SJSA1 (cell line): ENCODE data around the gene NKTR. TPM values are rescaled to one million over a fixed set of nuclear protein-coding genes. Genes with fewer than 3 reads are reported as not detected.

ENCODE experiments used
- DNase-seq, 2 experiments: peaks; one replicate each; pipeline ENCODE4 v3.0.0-alpha.2; 2015 to 2020; ENCODE audit warnings: low spot score in 2 of 2, low read depth in 1 of 2
- H3K27ac ChIP-seq: fragments of 250-450 bp; sonication (Bioruptor Pico); 2 replicates; pipeline ENCODE4 v1.5.1; 2020; ENCODE audit warnings: mild to moderate bottlenecking, moderate library complexity
- H3K27me3 ChIP-seq: fragments of 250-450 bp; sonication (Bioruptor Pico); replicated peaks from 2 replicates; pipeline ENCODE4 v1.5.1; 2020; ENCODE audit warnings: mild to moderate bottlenecking, moderate library complexity
- H3K36me3 ChIP-seq: fragments of 250-450 bp; sonication (Bioruptor Pico); 2 replicates; pipeline ENCODE4 v1.5.1; 2020; ENCODE audit warnings: mild to moderate bottlenecking
- H3K4me1 ChIP-seq: fragments of 250-450 bp; sonication (Bioruptor Pico); replicated peaks from 2 replicates; pipeline ENCODE4 v1.6.1; 2021; ENCODE audit warnings: mild to moderate bottlenecking
- H3K4me3 ChIP-seq: fragments of 250-450 bp; sonication (Bioruptor Pico); 2 replicates; pipeline ENCODE4 v1.5.1; 2020; ENCODE audit warnings: mild to moderate bottlenecking
- H3K9me3 ChIP-seq: fragments of 250-450 bp; sonication (Bioruptor Pico); replicated peaks from 2 replicates; pipeline ENCODE4 v1.5.1; 2020; ENCODE audit warnings: mild to moderate bottlenecking
- total RNA-seq: library from RNA; depleted of rRNA; stranded (reverse); fragments of >200 nt; shearing (Covaris generic); gene quantifications from 2 replicates; pipeline ENCODE4 v1.2.3, GENCODE V29; 2014

Gene NKTR
- total RNA-seq, 1 experiment from 2014 or later = 33.7 TPM

DNA sequence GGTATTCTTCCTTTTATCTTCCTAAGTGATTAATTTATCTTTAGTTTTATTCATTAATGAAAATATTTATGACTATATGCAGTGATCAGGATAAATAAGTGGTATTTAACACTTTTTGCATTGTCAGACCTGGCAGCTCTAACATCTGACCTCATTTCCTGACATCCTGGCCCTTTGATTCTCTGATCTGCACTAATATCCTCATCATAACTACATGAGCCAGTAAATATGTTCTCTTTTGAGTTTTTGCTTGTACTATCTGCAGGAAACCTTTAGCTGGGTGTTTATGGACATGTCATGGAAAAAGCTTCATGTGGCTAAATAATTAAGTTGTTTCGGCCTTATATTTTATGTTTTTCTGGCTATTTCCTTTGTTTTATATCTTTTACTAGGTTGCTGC lies 10.5 kb downstream of the NKTR start:
- Histone ChIP-seq H3K27me3 (no peaks in the 10 kb centered on the region), H3K4me1 (no peaks in the 10 kb centered on the region), H3K27ac (no peak overlapping the region), H3K9me3 (no peaks in the 10 kb centered on the region), H3K4me3 (no peak overlapping the region), H3K36me3 (peaks cover 50% of the 10 kb centered on the region)
- no peak for DNase-seq

DNA sequence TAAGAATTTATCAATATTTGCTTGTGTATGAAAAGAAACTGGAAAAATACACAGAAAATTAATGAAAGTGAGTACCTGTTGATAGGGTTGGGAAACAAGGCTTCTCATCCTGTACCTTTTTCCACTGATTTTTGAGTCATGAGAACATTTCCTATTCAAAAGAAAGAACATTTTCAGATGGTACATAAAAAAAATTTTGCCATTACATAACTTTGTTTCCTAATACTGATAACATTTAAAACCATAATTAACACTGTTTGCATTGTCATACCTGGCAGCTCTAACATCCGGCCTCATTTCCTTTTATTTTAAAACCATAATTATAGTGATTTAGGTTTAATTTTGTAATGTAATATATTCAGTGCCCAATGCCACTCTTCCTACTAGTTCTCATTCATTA lies 11.7 kb downstream of the NKTR start:
- Histone ChIP-seq H3K4me3 (no peak overlapping the region), H3K27me3 (no peaks in the 10 kb centered on the region), H3K36me3 (peaks cover 44% of the 10 kb centered on the region), H3K4me1 (no peaks in the 10 kb centered on the region), H3K9me3 (no peaks in the 10 kb centered on the region), H3K27ac (no peak overlapping the region)
- no peak for DNase-seq

DNA sequence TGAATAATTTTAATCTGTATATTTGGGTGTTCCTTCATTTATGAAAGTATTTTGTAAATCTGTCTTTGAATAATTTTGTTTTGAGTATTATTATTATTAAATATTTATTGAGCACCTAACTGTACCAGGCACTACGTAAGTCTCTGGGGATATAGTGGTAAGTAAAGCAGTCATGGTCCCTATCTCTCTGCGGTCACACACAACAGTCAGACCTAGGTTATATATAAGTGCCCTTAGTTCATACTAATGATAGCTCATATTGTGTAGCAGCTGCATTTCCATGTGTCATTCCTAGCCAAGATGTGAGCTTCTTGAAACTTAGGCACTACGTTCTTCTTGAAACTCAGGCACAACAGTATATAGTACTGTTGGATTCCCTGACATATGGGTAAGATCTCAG lies 12.4 kb downstream of the NKTR start:
- H3K27me3 ChIP-seq = no peaks in the 10 kb centered on the region
- no peak for DNase-seq
- no peaks in the 10 kb centered on the region for H3K4me1 ChIP-seq
- peaks cover 40% of the 10 kb centered on the region for H3K36me3 ChIP-seq
- no peaks in the 10 kb centered on the region for H3K9me3 ChIP-seq
- no peak overlapping the region for H3K4me3 ChIP-seq
- H3K27ac ChIP-seq = no peak overlapping the region

DNA sequence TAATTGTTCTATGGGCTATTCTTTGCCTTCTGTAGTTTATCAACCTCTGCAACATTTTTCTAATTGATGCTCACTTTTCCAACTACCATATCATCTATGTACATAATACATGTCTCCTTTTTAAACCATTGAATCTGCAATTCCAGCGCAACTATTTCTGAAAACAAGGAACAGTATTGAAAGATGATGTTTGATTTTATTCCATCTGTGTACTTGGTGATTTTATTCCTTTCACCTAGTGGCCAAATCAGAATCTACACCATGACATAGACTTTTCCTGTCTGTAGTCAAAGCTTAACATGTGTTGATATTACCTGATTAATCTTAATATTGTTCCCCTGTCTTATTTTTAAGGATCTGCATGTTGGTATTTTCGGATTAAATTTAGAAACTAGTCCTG lies 13.0 kb downstream of the NKTR start:
- H3K27ac ChIP-seq = no peak overlapping the region
- no peaks in the 10 kb centered on the region for H3K4me1 ChIP-seq
- H3K27me3 ChIP-seq = no peaks in the 10 kb centered on the region
- no peak for DNase-seq
- no peak overlapping the region for H3K4me3 ChIP-seq
- peaks cover 35% of the 10 kb centered on the region for H3K36me3 ChIP-seq
- H3K9me3 ChIP-seq = no peaks in the 10 kb centered on the region

DNA sequence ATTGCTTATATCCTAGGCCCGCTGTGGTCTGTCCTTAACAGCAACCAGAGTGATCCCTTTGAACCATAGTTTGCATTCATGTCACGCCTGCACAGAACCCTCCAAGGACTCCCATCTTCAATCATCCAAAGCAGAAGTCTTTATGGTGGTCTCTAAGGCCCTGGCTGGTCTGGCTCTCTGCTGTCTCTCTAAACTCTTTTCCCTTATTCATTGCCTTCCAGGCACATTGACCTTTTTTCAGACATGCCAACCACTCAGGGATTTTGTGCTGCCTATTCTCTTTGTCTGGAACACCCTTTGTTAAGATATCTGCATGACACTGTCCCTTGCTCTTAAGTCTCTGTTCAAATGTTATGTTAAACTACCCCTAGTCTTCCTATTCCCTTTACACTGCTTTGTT lies 31.1 kb downstream of the NKTR start:
- H3K9me3 ChIP-seq = no peaks in the 10 kb centered on the region
- no peaks in the 10 kb centered on the region for H3K27me3 ChIP-seq
- H3K36me3 ChIP-seq = peaks cover 83% of the 10 kb centered on the region
- DNase-seq = no peak
- no peak overlapping the region for H3K4me3 ChIP-seq
- H3K4me1 ChIP-seq = 0 out of 2 replicates have a peak, but pooled peaks cover 6% of the 10 kb centered on the region
- H3K27ac ChIP-seq = no peak overlapping the region

DNA sequence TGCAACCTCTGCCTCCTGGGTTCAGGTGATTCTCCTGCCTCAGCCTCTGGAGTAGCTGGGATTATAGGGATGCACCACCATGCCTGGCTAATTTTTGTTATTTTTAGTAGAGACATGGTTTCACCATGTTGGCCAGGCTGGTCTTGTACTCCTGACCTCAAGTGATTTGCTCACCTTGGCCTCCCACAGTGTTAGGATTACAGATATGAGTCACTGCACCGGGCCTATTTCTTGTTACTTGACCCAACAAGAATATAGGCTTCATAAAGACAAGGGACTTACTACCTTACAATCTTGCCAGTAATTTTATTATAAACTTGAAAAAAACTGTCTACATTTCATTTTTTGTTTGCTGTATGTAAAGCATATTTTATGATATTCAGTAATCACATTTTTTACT lies 31.7 kb downstream of the NKTR start:
- 0 out of 2 replicates have a peak, but pooled peaks cover 6% of the 10 kb centered on the region for H3K4me1 ChIP-seq
- H3K4me3 ChIP-seq = no peak overlapping the region
- H3K9me3 ChIP-seq = no peaks in the 10 kb centered on the region
- H3K36me3 ChIP-seq = peaks cover 86% of the 10 kb centered on the region
- H3K27me3 ChIP-seq = no peaks in the 10 kb centered on the region
- no peak overlapping the region for H3K27ac ChIP-seq
- DNase-seq = no peak

DNA sequence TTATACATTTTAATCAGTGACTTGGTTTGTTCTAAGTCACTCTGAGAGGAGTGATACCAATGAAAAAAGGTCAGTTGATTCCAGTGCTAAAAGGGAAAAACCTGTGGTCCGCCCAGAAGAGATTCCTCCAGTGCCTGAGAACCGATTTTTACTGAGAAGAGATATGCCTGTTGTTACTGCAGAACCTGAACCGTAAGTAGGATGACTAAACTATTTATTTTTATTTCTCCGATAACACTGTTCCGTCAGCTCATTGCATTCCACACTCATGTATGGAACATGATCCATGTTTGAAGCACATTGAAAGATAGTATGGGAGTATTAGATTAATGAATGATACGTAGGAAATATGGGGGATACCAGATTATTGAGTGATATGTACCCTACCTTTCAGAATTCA lies 33.1 kb downstream of the NKTR start:
- Histone ChIP-seq H3K36me3 (peaks cover 89% of the 10 kb centered on the region), H3K9me3 (no peaks in the 10 kb centered on the region), H3K27ac (no peak overlapping the region), H3K4me3 (no peak overlapping the region), H3K4me1 (0 out of 2 replicates have a peak, but pooled peaks cover 6% of the 10 kb centered on the region), H3K27me3 (no peaks in the 10 kb centered on the region)
- no peak for DNase-seq

DNA sequence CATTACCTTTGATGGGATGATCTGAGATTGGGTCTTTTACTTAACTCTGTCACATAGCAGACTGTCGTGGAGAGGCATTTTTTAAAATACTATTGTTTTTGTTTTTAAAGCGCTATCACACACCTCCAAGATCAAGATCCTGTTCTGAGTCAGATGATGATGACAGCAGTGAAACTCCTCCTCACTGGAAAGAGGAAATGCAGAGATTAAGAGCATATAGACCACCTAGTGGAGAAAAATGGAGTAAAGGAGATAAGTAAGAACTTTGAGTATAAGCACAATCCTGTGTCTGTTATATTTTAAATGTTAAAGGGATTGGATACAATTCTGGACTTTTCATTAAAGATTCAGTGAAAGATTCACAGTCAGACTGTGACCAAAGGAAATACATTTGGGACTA lies 34.6 kb downstream of the NKTR start:
- DNase-seq = no peak
- Histone ChIP-seq H3K36me3 (peaks cover 97% of the 10 kb centered on the region), H3K9me3 (no peaks in the 10 kb centered on the region), H3K4me1 (0 out of 2 replicates have a peak, but pooled peaks cover 6% of the 10 kb centered on the region), H3K27me3 (no peaks in the 10 kb centered on the region), H3K27ac (no peak overlapping the region), H3K4me3 (no peak overlapping the region)

DNA sequence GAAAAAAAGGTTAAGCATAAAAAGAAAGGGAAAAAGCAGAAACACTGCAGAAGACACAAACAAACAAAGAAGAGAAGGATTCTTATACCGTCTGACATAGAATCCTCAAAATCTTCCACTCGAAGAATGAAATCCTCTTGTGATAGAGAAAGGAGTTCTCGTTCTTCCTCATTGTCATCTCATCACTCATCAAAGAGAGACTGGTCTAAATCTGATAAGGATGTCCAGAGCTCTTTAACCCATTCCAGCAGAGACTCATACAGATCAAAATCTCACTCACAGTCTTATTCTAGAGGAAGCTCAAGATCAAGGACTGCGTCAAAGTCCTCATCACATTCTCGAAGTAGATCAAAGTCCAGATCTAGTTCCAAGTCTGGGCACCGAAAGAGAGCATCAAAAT lies 36.5 kb downstream of the NKTR start:
- H3K27me3 ChIP-seq = no peaks in the 10 kb centered on the region
- H3K36me3 ChIP-seq = peaks cover 94% of the 10 kb centered on the region
- no peak overlapping the region for H3K4me3 ChIP-seq
- H3K4me1 ChIP-seq = 0 out of 2 replicates have a peak, but pooled peaks cover 3% of the 10 kb centered on the region
- no peak overlapping the region for H3K27ac ChIP-seq
- no peaks in the 10 kb centered on the region for H3K9me3 ChIP-seq
- no peak for DNase-seq

DNA sequence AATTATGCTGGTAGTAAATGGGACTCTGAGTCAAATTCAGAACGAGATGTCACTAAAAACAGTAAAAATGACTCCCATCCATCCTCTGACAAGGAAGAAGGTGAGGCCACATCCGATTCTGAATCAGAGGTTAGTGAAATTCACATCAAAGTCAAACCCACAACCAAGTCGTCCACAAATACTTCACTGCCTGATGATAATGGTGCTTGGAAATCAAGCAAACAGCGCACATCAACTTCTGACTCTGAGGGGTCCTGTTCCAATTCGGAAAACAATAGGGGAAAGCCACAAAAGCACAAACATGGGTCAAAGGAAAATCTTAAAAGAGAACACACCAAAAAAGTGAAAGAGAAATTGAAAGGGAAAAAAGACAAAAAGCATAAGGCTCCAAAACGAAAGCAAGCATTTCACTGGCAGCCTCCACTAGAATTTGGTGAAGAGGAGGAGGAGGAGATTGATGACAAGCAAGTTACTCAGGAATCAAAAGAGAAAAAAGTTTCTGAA lies 37.9 kb downstream of the NKTR start:
- Histone ChIP-seq H3K36me3 (peaks cover 93% of the 10 kb centered on the region), H3K27ac (no peak overlapping the region), H3K9me3 (no peaks in the 10 kb centered on the region), H3K4me1 (0 out of 2 replicates have a peak, but pooled peaks cover 3% of the 10 kb centered on the region), H3K4me3 (no peak overlapping the region), H3K27me3 (no peaks in the 10 kb centered on the region)
- no peak for DNase-seq

DNA sequence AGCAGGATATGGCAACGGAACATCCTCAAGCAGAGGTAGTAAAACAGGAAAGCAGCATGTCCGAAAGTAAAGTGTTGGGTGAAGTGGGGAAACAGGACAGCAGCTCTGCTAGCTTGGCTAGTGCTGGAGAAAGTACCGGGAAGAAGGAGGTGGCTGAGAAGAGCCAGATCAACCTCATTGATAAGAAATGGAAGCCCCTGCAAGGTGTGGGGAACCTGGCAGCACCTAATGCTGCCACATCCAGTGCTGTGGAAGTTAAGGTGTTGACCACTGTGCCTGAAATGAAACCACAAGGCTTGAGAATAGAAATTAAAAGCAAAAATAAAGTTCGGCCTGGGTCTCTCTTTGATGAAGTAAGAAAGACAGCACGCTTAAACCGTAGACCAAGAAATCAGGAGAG lies 38.7 kb downstream of the NKTR start:
- Histone ChIP-seq H3K27me3 (no peaks in the 10 kb centered on the region), H3K4me3 (no peak overlapping the region), H3K4me1 (0 out of 2 replicates have a peak, but pooled peaks cover 3% of the 10 kb centered on the region), H3K9me3 (no peaks in the 10 kb centered on the region), H3K27ac (no peak overlapping the region), H3K36me3 (peaks cover 93% of the 10 kb centered on the region)
- DNase-seq = no peak

DNA sequence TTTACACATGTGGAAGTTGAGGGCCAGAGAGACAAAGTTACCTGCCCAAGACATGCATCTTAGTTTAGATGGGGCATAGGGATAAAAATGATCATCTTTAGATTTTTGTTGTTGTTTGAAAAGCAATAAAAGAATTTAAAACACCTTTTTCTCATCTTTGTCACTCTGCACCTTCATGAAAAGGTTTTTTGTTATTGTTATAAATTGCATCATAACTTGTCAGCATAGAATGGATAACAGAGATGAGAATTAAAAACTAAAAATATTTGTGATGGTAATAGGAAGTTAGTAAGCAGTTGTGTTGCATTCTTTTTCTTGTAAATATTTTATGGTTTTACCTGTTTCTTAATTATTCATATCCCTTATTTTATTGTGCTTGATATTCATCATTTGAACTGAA lies 39.6 kb downstream of the NKTR start:
- H3K27me3 ChIP-seq = no peaks in the 10 kb centered on the region
- no peak for DNase-seq
- 0 out of 2 replicates have a peak, but pooled peaks cover 1% of the 10 kb centered on the region for H3K4me1 ChIP-seq
- no peak overlapping the region for H3K27ac ChIP-seq
- no peaks in the 10 kb centered on the region for H3K9me3 ChIP-seq
- H3K36me3 ChIP-seq = peaks cover 93% of the 10 kb centered on the region
- H3K4me3 ChIP-seq = no peak overlapping the region

DNA sequence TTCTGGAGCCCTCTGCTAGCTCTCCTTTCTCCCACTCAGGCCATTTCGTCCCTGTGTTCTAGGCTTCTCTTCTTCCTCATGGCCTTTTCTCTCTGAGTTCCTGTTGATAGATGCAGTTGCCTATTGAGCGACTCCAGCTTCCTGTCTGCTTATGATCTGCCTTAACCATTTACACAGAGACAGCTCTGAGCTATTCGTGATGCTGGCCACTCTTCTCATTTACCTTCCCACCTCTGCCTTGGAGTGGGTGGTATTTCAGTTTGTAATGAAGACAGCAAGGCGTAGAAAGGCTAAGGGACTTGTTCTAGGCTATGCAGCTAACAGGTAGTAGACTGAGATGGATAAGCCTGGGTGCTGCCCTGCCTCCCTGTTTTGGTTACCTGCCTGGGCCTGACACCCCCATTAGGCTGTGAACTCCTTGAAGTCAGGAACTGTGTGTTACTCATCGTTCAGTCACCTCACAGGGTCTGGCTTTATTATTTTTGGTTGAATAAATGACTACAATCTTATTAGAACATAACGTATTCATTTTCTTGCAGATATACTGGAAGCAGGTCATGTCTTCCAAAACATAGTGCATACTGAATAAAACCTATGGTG lies 40.4 kb downstream of the NKTR start:
- peaks cover 93% of the 10 kb centered on the region for H3K36me3 ChIP-seq
- DNase-seq = no peak
- H3K4me3 ChIP-seq = no peak overlapping the region
- no peaks in the 10 kb centered on the region for H3K4me1 ChIP-seq
- H3K9me3 ChIP-seq = no peaks in the 10 kb centered on the region
- H3K27me3 ChIP-seq = no peaks in the 10 kb centered on the region
- H3K27ac ChIP-seq = no peak overlapping the region

DNA sequence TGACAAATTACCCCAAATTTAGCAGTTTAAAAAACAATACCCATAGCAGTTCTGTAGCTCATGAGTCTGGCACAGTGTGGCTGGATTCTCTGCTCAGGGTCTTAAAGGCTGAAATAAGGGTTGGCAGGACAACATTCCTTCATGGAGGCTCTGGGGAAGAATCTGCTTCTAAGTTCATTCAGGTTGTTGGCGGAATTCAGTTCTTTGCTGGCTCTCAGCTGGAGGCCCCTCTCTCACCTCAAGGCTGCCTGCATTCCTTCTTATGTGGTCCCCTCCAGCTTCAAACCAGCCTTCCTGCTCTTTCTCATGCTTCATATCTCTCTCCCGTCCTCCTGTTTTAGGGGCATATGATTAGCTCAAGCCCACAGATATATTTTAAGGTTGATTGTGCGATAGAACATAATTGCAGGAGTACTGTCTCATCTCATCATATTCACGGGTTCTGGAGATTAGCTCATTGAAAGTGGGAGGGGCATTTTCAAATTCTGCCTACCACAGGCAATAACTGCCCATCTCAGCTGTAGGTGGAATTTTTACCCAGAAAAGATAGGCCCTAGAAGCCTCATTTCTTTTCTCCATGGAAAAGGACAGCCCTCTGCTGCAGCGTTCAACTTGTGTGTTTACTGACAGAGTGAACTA lies 47.5 kb downstream of the NKTR start:
- Histone ChIP-seq H3K4me1 (peaks cover 28% of the 10 kb centered on the region), H3K4me3 (no peak overlapping the region), H3K9me3 (no peaks in the 10 kb centered on the region), H3K27ac (no peak overlapping the region), H3K36me3 (peaks cover 75% of the 10 kb centered on the region), H3K27me3 (no peaks in the 10 kb centered on the region)
- DNase-seq = no peak
